Measurements from ENCODE around the gene OR10H4. TPM values are rescaled to one million over a fixed set of nuclear protein-coding genes. Genes with fewer than 3 reads are reported as not detected.

Gene OR10H4
- total RNA-seq, 1 experiment from 2014 or later: not detected

DNA sequence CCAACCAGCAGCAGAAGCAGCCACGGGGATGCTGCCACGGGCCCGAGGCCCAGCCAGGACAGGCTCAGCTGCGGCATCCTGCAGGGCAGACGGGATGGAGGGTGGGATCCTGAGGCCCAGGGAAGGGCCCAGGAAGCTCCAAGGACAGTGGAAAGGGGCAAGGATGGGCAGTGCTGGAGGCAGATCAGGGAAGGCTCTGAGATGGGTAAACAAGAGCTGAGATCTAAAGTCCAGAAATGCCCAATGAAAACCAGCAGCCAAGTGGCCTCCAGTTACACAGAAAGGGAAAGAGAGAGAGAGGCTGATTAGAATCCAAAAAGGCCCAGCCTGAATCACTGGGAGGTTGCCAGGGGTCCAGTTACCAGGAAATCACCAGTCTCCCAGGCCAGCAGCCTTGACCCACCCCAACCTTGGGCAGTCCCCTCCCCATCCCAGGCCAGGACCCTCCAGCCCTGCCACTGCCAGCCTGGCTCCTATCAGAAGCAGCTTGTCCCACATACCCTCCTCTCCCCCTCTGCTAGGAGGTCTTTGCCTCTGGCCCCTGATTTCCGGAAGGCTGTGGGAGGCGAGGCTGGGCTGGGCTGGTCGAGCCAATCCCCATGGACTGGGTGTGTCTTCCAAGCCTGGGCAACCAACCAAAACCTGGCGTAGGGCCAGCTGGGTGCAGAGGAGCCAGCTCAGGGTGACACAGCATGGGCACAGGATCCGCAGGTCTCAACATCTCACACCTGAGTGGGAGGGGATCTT lies 14.3 kb upstream of the OR10H4 start, which contains the start of gene CYP4F11 (continued):
- TF ChIP-seq, protein P1, sequence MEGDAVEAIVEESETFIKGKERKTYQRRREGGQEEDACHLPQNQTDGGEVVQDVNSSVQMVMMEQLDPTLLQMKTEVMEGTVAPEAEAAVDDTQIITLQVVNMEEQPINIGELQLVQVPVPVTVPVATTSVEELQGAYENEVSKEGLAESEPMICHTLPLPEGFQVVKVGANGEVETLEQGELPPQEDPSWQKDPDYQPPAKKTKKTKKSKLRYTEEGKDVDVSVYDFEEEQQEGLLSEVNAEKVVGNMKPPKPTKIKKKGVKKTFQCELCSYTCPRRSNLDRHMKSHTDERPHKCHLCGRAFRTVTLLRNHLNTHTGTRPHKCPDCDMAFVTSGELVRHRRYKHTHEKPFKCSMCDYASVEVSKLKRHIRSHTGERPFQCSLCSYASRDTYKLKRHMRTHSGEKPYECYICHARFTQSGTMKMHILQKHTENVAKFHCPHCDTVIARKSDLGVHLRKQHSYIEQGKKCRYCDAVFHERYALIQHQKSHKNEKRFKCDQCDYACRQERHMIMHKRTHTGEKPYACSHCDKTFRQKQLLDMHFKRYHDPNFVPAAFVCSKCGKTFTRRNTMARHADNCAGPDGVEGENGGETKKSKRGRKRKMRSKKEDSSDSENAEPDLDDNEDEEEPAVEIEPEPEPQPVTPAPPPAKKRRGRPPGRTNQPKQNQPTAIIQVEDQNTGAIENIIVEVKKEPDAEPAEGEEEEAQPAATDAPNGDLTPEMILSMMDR (IDR thresholded peaks at IDR 0.05): no peak
- TF ChIP-seq, protein P2, sequence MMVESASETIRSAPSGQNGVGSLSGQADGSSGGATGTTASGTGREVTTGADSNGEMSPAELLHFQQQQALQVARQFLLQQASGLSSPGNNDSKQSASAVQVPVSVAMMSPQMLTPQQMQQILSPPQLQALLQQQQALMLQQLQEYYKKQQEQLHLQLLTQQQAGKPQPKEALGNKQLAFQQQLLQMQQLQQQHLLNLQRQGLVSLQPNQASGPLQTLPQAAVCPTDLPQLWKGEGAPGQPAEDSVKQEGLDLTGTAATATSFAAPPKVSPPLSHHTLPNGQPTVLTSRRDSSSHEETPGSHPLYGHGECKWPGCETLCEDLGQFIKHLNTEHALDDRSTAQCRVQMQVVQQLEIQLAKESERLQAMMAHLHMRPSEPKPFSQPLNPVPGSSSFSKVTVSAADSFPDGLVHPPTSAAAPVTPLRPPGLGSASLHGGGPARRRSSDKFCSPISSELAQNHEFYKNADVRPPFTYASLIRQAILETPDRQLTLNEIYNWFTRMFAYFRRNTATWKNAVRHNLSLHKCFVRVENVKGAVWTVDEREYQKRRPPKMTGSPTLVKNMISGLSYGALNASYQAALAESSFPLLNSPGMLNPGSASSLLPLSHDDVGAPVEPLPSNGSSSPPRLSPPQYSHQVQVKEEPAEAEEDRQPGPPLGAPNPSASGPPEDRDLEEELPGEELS (CRISPR knock-in tag; IDR thresholded peaks at IDR 0.05): no peak

DNA sequence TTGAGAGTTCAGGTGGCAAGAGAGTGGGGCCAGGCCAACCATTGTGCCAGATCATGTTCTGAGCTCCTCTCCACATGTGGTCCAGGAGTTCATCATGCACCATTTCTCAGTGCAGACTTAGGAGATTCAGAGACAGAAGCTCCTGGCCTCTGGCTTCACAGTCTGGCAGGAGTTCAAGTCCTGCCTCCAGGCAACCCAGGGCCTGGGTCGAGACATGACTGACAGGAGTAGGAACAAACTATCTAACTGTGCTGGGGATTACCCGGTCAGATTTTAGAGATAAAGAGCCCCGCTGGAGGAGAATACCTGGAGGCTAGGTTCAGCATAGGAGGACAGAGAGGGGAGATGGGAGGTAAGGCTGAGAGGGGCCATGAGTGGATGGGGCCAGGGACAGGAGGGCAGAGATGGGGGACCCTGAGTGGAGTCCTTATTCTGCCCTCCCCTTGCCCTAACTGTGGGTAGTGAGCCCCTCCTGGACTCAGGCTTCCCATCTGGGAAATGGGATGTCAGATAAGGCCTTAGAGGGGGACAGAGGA lies 13.6 kb upstream of the OR10H4 start:
- Mint-ChIP-seq H3K27ac (no peak overlapping the region), H3K4me3 (no peak overlapping the region), H3K9me3 (peaks cover 46% of the 10 kb centered on the region), H3K36me3 (peaks cover 28% of the 10 kb centered on the region), H3K4me1 (no peaks in the 10 kb centered on the region), H3K27me3 (ENCODE audit: low read depth) (peaks cover 49% of the 10 kb centered on the region)
- ATAC-seq (no peak), DNase-seq (ENCODE audit: low spot score) (no peak)
- ChIA-PET POLR2A (no interaction called here), CTCF (no interaction called here)
- TF ChIP-seq, protein P3, sequence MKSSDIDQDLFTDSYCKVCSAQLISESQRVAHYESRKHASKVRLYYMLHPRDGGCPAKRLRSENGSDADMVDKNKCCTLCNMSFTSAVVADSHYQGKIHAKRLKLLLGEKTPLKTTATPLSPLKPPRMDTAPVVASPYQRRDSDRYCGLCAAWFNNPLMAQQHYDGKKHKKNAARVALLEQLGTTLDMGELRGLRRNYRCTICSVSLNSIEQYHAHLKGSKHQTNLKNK (CRISPR knock-in tag; IDR thresholded peaks at IDR 0.05): no peak
- TF ChIP-seq, protein P4, sequence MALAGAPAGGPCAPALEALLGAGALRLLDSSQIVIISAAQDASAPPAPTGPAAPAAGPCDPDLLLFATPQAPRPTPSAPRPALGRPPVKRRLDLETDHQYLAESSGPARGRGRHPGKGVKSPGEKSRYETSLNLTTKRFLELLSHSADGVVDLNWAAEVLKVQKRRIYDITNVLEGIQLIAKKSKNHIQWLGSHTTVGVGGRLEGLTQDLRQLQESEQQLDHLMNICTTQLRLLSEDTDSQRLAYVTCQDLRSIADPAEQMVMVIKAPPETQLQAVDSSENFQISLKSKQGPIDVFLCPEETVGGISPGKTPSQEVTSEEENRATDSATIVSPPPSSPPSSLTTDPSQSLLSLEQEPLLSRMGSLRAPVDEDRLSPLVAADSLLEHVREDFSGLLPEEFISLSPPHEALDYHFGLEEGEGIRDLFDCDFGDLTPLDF (CRISPR knock-in tag; IDR thresholded peaks at IDR 0.05): no peak
- TF ChIP-seq SMAD3 (CRISPR knock-in tag; IDR thresholded peaks at IDR 0.05; ENCODE audit: borderline replicate concordance): no peak

DNA sequence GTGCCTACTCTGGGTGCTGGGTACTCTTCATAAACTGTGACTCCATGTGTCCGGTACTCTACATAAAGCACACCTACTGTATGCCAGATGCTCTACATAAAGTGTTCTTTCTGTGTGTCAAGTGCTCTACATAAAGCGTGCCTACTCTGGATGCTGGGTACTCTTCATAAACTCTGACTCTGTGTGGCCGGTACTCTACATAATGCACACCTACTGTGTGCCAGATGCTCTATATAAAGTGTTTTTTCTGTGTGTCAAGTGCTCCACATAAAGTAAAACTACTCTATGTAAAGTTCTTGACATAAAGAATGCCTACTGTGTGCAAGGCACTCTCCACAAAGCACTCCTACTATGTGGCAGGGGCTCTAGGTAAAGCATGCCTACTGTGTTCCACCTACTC lies 12.6 kb upstream of the OR10H4 start:
- ChIA-PET POLR2A (no interaction called here), CTCF (no interaction called here)
- DNase-seq (ENCODE audit: low spot score) (no peak), ATAC-seq (no peak)
- H3K4me3 Mint-ChIP-seq: no peak overlapping the region
- peaks cover 49% of the 10 kb centered on the region for H3K9me3 Mint-ChIP-seq
- H3K27me3 Mint-ChIP-seq (ENCODE audit: low read depth): peaks cover 44% of the 10 kb centered on the region
- H3K36me3 Mint-ChIP-seq: peaks cover 30% of the 10 kb centered on the region
- H3K4me1 Mint-ChIP-seq: no peaks in the 10 kb centered on the region
- H3K27ac Mint-ChIP-seq: no peak overlapping the region
- TF ChIP-seq SOX15 (CRISPR knock-in tag; IDR thresholded peaks at IDR 0.05) (no peak), IRF2 (CRISPR knock-in tag; IDR thresholded peaks at IDR 0.05; ENCODE audit: borderline replicate concordance, low read depth) (no peak), ZNF138 (CRISPR knock-in tag; conservative IDR thresholded peaks at IDR 0.05) (no peak), KAT7 (CRISPR knock-in tag; IDR thresholded peaks at IDR 0.05; ENCODE audit: borderline replicate concordance) (no peak), MXD4 (CRISPR knock-in tag; IDR thresholded peaks at IDR 0.05; ENCODE audit: borderline replicate concordance) (no peak), ESRRA (CRISPR knock-in tag; IDR thresholded peaks at IDR 0.05; ENCODE audit: borderline replicate concordance) (no peak), RELA (CRISPR knock-in tag; IDR thresholded peaks at IDR 0.05; ENCODE audit: borderline replicate concordance) (no peak), ZNF317 (CRISPR knock-in tag; IDR thresholded peaks at IDR 0.05; ENCODE audit: borderline replicate concordance, low read depth) (no peak)
- TF ChIP-seq, protein P5, sequence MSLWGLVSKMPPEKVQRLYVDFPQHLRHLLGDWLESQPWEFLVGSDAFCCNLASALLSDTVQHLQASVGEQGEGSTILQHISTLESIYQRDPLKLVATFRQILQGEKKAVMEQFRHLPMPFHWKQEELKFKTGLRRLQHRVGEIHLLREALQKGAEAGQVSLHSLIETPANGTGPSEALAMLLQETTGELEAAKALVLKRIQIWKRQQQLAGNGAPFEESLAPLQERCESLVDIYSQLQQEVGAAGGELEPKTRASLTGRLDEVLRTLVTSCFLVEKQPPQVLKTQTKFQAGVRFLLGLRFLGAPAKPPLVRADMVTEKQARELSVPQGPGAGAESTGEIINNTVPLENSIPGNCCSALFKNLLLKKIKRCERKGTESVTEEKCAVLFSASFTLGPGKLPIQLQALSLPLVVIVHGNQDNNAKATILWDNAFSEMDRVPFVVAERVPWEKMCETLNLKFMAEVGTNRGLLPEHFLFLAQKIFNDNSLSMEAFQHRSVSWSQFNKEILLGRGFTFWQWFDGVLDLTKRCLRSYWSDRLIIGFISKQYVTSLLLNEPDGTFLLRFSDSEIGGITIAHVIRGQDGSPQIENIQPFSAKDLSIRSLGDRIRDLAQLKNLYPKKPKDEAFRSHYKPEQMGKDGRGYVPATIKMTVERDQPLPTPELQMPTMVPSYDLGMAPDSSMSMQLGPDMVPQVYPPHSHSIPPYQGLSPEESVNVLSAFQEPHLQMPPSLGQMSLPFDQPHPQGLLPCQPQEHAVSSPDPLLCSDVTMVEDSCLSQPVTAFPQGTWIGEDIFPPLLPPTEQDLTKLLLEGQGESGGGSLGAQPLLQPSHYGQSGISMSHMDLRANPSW (CRISPR knock-in tag; conservative IDR thresholded peaks at IDR 0.05; ENCODE audit: low read depth): no peak
- TF ChIP-seq, protein P6, sequence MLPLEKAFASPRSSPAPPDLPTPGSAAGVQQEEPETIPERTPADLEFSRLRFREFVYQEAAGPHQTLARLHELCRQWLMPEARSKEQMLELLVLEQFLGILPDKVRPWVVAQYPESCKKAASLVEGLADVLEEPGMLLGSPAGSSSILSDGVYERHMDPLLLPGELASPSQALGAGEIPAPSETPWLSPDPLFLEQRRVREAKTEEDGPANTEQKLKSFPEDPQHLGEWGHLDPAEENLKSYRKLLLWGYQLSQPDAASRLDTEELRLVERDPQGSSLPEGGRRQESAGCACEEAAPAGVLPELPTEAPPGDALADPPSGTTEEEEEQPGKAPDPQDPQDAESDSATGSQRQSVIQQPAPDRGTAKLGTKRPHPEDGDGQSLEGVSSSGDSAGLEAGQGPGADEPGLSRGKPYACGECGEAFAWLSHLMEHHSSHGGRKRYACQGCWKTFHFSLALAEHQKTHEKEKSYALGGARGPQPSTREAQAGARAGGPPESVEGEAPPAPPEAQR (CRISPR knock-in tag; IDR thresholded peaks at IDR 0.05): no peak
- TF ChIP-seq, protein P7, sequence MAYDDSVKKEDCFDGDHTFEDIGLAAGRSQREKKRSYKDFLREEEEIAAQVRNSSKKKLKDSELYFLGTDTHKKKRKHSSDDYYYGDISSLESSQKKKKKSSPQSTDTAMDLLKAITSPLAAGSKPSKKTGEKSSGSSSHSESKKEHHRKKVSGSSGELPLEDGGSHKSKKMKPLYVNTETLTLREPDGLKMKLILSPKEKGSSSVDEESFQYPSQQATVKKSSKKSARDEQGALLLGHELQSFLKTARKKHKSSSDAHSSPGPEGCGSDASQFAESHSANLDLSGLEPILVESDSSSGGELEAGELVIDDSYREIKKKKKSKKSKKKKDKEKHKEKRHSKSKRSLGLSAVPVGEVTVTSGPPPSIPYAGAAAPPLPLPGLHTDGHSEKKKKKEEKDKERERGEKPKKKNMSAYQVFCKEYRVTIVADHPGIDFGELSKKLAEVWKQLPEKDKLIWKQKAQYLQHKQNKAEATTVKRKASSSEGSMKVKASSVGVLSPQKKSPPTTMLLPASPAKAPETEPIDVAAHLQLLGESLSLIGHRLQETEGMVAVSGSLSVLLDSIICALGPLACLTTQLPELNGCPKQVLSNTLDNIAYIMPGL (CRISPR knock-in tag; IDR thresholded peaks at IDR 0.05): no peak
- TF ChIP-seq, protein P8, sequence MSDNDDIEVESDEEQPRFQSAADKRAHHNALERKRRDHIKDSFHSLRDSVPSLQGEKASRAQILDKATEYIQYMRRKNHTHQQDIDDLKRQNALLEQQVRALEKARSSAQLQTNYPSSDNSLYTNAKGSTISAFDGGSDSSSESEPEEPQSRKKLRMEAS (CRISPR knock-in tag; IDR thresholded peaks at IDR 0.05): no peak
- TF ChIP-seq, protein P9, sequence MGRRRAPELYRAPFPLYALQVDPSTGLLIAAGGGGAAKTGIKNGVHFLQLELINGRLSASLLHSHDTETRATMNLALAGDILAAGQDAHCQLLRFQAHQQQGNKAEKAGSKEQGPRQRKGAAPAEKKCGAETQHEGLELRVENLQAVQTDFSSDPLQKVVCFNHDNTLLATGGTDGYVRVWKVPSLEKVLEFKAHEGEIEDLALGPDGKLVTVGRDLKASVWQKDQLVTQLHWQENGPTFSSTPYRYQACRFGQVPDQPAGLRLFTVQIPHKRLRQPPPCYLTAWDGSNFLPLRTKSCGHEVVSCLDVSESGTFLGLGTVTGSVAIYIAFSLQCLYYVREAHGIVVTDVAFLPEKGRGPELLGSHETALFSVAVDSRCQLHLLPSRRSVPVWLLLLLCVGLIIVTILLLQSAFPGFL (CRISPR knock-in tag; IDR thresholded peaks at IDR 0.05; ENCODE audit: borderline replicate concordance): no peak
